NCI-H748 treated with DMSO at 0.1 percent for 48 hours (cell line): ENCODE data around the gene FCRL2.
"Not testable (repeated sequence)": the region's sequence is repeated elsewhere in the genome, so short reads cannot be mapped to it uniquely, and the experiment has no call there.

ENCODE experiments used
- DNase-seq: peaks from one replicate; lab custom pipeline; 2025; lab: John Stamatoyannopoulos, UW

FCRL2 gene

GRCh38 chr1:157751283-157751682, 25.6 kb downstream of the FCRL2 start:
- DNase-seq: no peak

DNA sequence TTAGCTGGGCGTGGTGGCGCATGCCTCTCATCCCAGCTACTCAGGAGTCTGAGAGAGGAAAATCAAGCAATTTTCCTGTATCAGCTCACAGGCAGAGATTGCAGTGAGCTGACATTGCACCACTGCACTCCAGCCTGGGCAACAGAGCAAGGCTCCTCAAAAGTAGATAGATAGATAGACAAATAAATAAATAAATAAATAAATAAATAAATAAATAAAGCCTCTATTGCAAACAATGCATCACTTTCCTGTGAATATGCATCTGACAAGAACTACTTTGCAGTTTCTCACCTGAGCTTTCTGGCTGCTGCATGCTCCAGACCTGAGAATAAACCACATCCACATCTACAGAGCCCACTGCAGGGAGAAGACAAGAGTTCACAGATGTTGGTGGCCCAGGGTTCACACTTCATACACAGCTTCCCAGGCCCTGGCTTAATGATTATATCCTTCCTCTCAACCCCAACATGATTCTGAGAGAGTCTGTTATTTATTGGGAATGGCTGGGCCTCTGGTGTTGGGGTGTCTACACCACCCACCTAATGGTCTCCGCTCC, 28.6 kb downstream of the FCRL2 start:
- no peak for DNase-seq

DNA sequence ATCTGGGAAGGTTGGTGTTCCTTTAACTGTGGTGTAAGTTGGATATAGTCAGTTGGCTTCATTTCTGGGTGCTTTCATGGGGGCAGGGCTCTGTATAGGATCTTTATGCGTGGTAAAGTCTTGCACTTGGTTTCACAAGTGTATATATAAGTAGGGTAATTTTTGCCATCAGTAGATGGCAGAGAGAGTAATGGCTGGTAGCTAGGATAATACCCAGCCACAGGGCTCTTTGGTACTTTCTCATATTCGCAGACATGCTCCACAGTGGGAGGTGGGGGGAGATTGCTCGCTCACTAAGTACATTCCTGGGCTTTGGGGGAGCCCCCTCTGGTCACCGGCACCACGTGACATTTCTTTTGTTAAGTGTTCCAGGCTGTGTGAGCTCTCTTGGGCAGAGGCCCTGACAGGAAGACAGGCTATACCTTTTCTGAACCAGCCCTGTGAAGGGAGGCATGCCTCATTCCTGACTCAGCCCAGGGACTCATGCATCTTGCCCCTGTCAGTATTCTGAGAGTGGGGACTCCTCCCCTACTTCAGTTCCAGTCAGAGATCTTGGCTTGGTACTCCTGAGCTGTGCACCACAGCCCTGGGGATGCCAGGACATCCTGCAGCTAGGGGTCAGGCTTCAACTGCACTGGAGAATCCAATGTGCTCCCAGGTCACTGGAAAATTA, 37.6 kb downstream of the FCRL2 start:
- no peak for DNase-seq

GRCh38 chr1:157735991-157736390, 40.9 kb downstream of the FCRL2 start:
- DNase-seq: not testable (repeated sequence)

DNA sequence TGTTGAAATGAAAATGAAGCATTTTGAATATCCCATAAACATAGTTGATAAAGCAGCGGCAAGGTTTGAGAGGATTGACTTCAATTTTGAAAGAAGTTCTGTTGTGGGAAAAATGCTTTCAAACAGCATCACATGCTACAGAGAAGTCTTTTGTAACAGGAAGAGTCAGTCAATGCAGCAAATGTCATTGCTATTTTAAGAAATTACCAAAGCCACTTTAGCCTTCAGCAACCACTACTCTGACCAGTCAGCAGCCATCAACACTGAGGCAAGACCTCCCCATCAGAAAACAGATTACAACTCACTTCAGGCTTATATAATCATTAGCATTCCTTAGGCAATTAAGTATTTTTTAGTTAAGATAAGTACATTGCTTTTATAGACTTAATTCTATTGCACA, 42.6 kb downstream of the FCRL2 start:
- no peak for DNase-seq

- DNase-seq: no peak
Observed at GRCh38 chr1:157732755-157733154, 44.2 kb downstream of the FCRL2 start.

- no peak for DNase-seq
Observed at GRCh38 chr1:157725221-157725577, 51.7 kb downstream of the FCRL2 start.

- DNase-seq: no peak
Observed at GRCh38 chr1:157724537-157725220, 52.3 kb downstream of the FCRL2 start.

- no peak for DNase-seq
Observed at GRCh38 chr1:157723157-157723556, 53.8 kb downstream of the FCRL2 start.

GRCh38 chr1:157721985-157722384, 54.9 kb downstream of the FCRL2 start:
- DNase-seq: no peak

DNA sequence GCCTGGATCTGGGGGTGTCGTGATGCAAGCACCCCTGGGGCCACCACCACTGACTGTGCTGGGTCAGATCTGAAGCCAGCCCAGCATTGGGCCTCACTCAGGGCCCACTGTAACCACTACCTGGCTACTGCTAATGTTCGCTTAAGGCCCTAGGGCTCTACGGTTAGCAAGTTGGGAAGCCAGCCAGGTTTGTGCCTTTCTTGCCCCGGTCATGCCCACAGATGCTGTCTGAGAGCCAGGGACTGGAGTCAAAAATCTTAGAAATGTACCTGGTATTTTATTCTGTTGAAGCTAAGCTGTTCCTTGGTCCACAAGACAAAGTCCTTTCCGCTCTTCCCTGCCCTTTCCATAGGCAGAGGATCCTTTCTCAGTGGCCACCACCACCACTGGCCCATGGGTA, 61.2 kb downstream of the FCRL2 start:
- DNase-seq: no peak

DNA sequence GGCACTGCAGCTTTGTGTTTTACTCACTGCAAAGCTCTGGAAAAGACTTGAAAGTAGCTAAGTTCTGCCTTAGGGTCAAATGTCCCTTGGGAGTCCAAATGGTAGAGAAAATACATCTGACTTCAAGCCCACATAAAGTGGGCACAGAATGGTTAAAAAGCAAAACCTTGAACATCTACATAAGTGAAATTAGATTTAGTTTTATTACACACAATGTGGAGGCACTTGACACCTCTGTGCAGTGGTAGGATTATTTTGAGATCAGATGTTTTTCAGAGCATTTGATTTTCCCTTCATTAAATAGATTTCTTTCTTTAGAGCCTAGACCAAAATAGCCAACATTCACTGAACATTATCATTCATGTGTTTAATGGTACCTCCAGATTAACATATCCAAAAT, 65.1 kb downstream of the FCRL2 start:
- no peak for DNase-seq

DNA sequence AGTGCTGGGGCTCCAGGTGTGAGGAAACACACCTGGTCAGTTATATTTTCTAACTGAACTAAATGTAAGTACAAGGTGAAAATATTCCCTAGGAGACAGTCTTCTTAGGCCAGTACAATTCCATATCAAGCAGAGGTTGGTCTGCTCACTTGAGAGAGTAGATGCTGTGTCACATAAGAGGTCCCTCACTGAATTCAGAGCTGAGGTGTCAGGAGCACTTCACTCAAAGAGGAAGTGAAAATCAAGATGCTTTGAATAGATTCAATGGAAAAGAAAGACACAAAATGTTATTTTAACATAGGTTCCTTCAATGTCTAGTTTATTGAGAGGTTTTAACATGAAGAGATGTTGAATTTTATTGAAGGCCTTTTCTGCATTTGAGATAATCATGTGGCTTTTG, 72.1 kb downstream of the FCRL2 start:
- DNase-seq: no peak

GRCh38 chr1:157703981-157704380, 73.0 kb downstream of the FCRL2 start:
- DNase-seq: no peak

GRCh38 chr1:157702308-157702825, 74.6 kb downstream of the FCRL2 start:
- no peak for DNase-seq

DNA sequence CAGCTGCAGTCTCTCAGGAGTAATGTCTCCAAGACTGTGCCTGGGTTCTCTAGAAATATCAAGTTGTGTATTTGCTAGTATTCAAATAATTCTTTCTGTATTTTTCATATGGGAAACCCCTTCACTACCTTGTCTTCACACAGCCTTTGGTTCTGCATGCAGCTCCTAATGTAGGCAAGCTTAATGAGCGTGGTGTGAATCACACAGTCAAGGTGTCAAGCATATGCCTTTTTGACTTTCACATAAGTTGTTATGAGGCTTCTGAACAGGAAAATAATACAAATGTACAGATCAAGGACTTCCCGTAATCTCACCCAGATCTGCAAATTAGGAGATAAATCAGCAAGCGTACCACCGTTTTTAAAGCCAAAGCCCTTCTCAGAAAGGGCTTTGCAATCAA, 76.2 kb downstream of the FCRL2 start, which contains the start of gene FCRL3:
Gene FCRL3, minus strand, starts transcription at position 38 of the 400 bp plus-strand sequence. CDS start 280 bp downstream, outside the sequence.
- DNase-seq: no peak

- DNase-seq: no peak
Observed at GRCh38 chr1:157700305-157700704, 76.6 kb downstream of the FCRL2 start.

GRCh38 chr1:157697781-157698569, 79.0 kb downstream of the FCRL2 start:
- DNase-seq: no peak

DNA sequence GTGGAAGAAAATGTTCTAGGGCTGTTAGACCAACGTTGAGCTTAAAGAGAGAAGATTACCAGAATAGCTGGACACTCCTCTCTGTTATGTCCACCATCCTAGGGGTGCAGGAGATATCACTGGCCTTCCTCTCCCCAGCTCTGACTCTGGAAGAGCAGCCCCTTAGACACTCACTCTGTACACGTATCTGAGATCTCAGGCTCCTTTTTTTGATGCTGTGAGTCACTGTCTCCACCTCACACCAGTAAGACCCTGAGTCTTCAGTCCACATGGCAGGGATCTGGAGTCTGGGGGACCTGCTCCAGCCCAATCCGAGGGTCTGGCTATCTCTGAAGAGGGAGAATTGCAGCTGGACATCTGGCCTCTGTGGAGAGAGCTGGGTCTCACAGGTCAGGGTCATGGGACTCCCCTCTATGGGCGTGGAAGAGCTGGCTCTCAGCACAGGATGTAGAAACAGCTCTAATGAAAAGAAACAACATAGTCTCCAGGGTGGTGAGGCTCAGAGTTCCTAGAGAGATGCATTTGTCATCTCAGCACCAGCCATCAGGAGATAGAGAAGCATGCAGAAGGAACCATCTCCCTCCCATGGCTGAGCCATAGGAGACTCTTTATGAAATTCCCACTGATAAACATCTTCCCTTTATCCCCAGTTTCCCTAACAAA, 79.8 kb downstream of the FCRL2 start:
- no peak for DNase-seq
